Stomach (tissue), 4 donors: Measurements from ENCODE around the gene MCF2L2.

ENCODE experiments used
- POLR2A ChIP-seq, 4 donors: fragments of 450-650 bp; IDR thresholded peaks; one replicate each; pipeline ENCODE4 v1.6.1; 2016; ENCODE audit warnings: antibody characterized with exemption in 4 of 4, control low read depth in 2 of 4, mild to moderate bottlenecking in 1 of 4, moderate library complexity in 1 of 4
- TF ChIP-seq, protein P1 (sequence below), 7 experiments: fragments of 450-650 bp in 4 of 7; fragments of 200-600 bp in 3 of 7; sonication (generic) in 3 of 7; IDR thresholded peaks; one replicate each; pipeline ENCODE4 v1.5.1; 2016 to 2019; ENCODE audit warnings: antibody characterized with exemption in 7 of 7, control low read depth in 2 of 7, mild to moderate bottlenecking in 1 of 7

DNA sequence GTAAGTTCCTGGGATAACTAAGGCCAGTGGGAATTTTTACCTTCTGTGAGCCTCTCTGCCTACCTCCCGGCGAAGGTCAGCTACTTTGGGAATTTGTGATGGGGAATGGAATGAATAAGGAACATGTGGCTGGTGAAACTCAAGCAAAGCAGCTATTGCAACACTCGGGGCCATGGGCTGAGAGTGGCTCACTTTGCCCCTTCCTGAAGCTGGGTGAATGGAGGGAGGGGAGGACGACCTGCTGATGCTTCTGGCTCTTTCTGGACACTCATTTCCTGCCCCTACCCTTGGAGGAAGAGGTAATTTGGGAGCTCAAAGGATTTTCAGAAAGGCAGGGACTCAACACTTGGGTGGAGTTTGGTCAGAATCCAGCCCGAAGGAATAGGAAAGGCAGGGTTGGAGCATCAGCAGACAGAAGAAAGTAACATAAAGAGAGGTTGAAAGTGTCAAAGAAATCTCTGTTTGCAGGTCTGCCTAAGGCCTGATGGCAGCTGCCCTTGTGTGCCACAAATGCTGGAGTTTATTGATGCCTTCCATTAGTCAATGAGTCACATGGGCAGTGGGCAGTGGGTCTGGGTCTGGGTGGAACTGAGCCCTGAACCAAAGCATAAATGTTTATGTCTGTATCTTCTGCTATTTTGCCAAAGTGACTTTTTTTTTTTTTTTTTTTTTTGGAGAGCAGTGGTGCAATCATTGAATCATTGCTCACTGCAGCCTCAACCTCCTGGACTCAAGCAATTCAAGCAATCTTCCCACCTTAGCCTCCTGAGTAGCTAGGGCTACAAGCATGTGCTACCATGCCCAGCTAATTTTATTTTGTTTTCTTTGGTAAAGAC is 278.3 kb downstream of the MCF2L2 start:
- TF ChIP-seq, protein P1, sequence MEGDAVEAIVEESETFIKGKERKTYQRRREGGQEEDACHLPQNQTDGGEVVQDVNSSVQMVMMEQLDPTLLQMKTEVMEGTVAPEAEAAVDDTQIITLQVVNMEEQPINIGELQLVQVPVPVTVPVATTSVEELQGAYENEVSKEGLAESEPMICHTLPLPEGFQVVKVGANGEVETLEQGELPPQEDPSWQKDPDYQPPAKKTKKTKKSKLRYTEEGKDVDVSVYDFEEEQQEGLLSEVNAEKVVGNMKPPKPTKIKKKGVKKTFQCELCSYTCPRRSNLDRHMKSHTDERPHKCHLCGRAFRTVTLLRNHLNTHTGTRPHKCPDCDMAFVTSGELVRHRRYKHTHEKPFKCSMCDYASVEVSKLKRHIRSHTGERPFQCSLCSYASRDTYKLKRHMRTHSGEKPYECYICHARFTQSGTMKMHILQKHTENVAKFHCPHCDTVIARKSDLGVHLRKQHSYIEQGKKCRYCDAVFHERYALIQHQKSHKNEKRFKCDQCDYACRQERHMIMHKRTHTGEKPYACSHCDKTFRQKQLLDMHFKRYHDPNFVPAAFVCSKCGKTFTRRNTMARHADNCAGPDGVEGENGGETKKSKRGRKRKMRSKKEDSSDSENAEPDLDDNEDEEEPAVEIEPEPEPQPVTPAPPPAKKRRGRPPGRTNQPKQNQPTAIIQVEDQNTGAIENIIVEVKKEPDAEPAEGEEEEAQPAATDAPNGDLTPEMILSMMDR (IDR thresholded peaks at IDR 0.05) = no peak
- TF ChIP-seq POLR2A (IDR thresholded peaks at IDR 0.05) = no peak
